Fibroblast of skin of abdomen (primary cell): ENCODE measurements around the gene TMEM165.

Source experiments
- DNase-seq: peaks from one replicate; pipeline ENCODE4 v3.0.0-alpha.2; 2013

The TMEM165 gene

GRCh38 chr4:55406545-55406944, 10.8 kb downstream of the TMEM165 start:
- no peak for DNase-seq

GRCh38 chr4:55407119-55407518, 11.4 kb downstream of the TMEM165 start:
- DNase-seq = no peak

- no peak for DNase-seq
Measured at GRCh38 chr4:55407764-55408163, 12.0 kb downstream of the TMEM165 start.

GRCh38 chr4:55409468-55410171, 13.9 kb downstream of the TMEM165 start:
- peak; percentile 68 for DNase-seq

- no peak for DNase-seq
Measured at GRCh38 chr4:55410431-55410830, 14.7 kb downstream of the TMEM165 start.

GRCh38 chr4:55411621-55412020, 15.9 kb downstream of the TMEM165 start:
- peak; percentile 16 for DNase-seq

- DNase-seq = no peak
Measured at GRCh38 chr4:55416176-55416575, 20.4 kb downstream of the TMEM165 start.

- DNase-seq = peak; percentile 35
Measured at GRCh38 chr4:55424791-55425190, 29.0 kb downstream of the TMEM165 start.

GRCh38 chr4:55431710-55432336, 36.1 kb downstream of the TMEM165 start:
- DNase-seq = no peak

- DNase-seq = peak; percentile 19
Measured at GRCh38 chr4:55435141-55435841, 39.5 kb downstream of the TMEM165 start.

GRCh38 chr4:55437356-55437796, 41.6 kb downstream of the TMEM165 start:
- peak; percentile 38 for DNase-seq

GRCh38 chr4:55437823-55438222, 42.1 kb downstream of the TMEM165 start:
- DNase-seq = no peak

GRCh38 chr4:55438314-55438713, 42.6 kb downstream of the TMEM165 start:
- no peak for DNase-seq

- no peak for DNase-seq
Measured at GRCh38 chr4:55439023-55439422, 43.3 kb downstream of the TMEM165 start.

GRCh38 chr4:55440786-55441185, 45.0 kb downstream of the TMEM165 start:
- no peak for DNase-seq

- DNase-seq = peak; percentile 24
Measured at GRCh38 chr4:55442541-55442940, 46.8 kb downstream of the TMEM165 start.

- DNase-seq = peak; percentile 54
Measured at GRCh38 chr4:55444827-55445226, 49.1 kb downstream of the TMEM165 start.

GRCh38 chr4:55445921-55446577, 50.3 kb downstream of the TMEM165 start:
- peak; percentile 88 for DNase-seq

- peak; percentile 46 for DNase-seq
Measured at GRCh38 chr4:55446578-55446922, 50.8 kb downstream of the TMEM165 start.

GRCh38 chr4:55447108-55447708, 51.5 kb downstream of the TMEM165 start:
- no peak for DNase-seq

- peak; percentile 64 for DNase-seq
Measured at GRCh38 chr4:55447831-55448230, 52.1 kb downstream of the TMEM165 start.

GRCh38 chr4:55450566-55450965, 54.8 kb downstream of the TMEM165 start:
- DNase-seq = no peak

- DNase-seq = peak; percentile 26
Measured at GRCh38 chr4:55458164-55458563, 62.4 kb downstream of the TMEM165 start.
